Liver (tissue), 3 donors: ENCODE results near the gene KIFC3.

Source experiments
- EGR1 ChIP-seq, 2 donors: IDR thresholded peaks; 2 replicates each; pipeline ENCODE4 v1.6.1; 2016 to 2018; ENCODE audit warnings: antibody characterized with exemption in 2 of 2, low read depth in 2 of 2
- FOXA2 ChIP-seq: IDR thresholded peaks from 2 replicates; pipeline ENCODE4 v1.6.1; 2016; ENCODE audit warnings: antibody characterized with exemption
- GABPA ChIP-seq, 2 donors: IDR thresholded peaks in 1 of 2; conservative IDR thresholded peaks in 1 of 2; 2 replicates each; pipeline ENCODE4 v1.6.1; 2016; ENCODE audit warnings: antibody characterized with exemption in 2 of 2, mild to moderate bottlenecking in 1 of 2, moderate library complexity in 1 of 2
- JUND ChIP-seq, 2 donors: IDR thresholded peaks; 2 replicates each; pipeline ENCODE4 v1.6.1; 2016; ENCODE audit warnings: antibody characterized with exemption in 2 of 2
- RAD21 ChIP-seq, 2 donors: IDR thresholded peaks; 2 replicates each; pipeline ENCODE4 v1.6.1; 2016; ENCODE audit warnings: antibody characterized with exemption in 2 of 2, mild to moderate bottlenecking in 2 of 2
- RXRA ChIP-seq, 2 donors: IDR thresholded peaks; 2 replicates each; pipeline ENCODE4 v1.6.1; 2017 to 2018; ENCODE audit warnings: antibody characterized with exemption in 2 of 2, mild to moderate bottlenecking in 1 of 2
- SP1 ChIP-seq: IDR thresholded peaks from 2 replicates; pipeline ENCODE4 v1.6.1; 2018; ENCODE audit warnings: antibody characterized with exemption, mild to moderate bottlenecking
- YY1 ChIP-seq: IDR thresholded peaks from 2 replicates; pipeline ENCODE4 v1.6.1; 2016; ENCODE audit warnings: antibody characterized with exemption, mild to moderate bottlenecking
- TF ChIP-seq, protein P1 (sequence below): fragments of 150-350 bp; IDR thresholded peaks from 2 replicates; pipeline ENCODE4 v1.5.1; 2017; ENCODE audit warnings: improper control_type of control experiment, low read depth, low read length; ENCODE audit not compliant: missing input control
- TF ChIP-seq, protein P2 (sequence below): IDR thresholded peaks from 2 replicates; pipeline ENCODE4 v1.6.1; 2016; ENCODE audit warnings: antibody characterized with exemption, mild to moderate bottlenecking
- TF ChIP-seq, protein P3 (sequence below): IDR thresholded peaks from 2 replicates; pipeline ENCODE4 v1.6.1; 2016; ENCODE audit warnings: antibody characterized with exemption
- TF ChIP-seq, protein P4 (sequence below): IDR thresholded peaks from 2 replicates; pipeline ENCODE4 v1.6.1; 2016; ENCODE audit warnings: antibody characterized with exemption
- TF ChIP-seq, protein P5 (sequence below): IDR thresholded peaks from 2 replicates; pipeline ENCODE4 v1.6.1; 2016; ENCODE audit warnings: antibody characterized with exemption
- donor health status: healthy.
- donor health status: healthy.

DNA sequence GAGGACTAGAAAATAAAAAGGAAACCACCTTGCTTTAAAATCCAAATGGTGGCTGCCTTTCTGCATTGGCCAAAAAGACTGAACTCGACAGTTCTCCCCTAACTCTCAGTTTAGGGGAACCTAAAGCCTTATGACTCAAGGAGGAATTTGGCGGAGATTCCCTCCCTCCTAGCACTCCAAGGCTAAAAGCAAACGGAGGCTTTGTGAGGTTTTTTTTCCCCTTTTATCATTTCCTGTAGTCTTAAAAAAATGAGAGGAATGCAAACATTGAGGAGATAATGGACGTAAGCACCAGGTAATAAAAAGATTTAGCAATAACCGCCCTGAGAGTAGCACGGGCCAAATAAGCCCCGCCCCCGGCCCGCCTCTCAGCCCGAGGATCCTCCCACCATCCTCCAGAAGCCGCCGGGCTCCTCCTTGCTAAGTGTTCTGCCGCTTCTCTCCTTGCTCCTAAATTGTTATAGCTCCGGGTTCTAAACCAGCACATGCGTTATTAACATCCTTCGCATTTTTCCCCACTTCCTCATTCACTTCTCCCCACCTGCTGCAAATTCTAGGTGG is 5.8 kb upstream of the KIFC3 start:
- TF ChIP-seq, protein P1, sequence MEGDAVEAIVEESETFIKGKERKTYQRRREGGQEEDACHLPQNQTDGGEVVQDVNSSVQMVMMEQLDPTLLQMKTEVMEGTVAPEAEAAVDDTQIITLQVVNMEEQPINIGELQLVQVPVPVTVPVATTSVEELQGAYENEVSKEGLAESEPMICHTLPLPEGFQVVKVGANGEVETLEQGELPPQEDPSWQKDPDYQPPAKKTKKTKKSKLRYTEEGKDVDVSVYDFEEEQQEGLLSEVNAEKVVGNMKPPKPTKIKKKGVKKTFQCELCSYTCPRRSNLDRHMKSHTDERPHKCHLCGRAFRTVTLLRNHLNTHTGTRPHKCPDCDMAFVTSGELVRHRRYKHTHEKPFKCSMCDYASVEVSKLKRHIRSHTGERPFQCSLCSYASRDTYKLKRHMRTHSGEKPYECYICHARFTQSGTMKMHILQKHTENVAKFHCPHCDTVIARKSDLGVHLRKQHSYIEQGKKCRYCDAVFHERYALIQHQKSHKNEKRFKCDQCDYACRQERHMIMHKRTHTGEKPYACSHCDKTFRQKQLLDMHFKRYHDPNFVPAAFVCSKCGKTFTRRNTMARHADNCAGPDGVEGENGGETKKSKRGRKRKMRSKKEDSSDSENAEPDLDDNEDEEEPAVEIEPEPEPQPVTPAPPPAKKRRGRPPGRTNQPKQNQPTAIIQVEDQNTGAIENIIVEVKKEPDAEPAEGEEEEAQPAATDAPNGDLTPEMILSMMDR: no peak
- TF ChIP-seq YY1 (peak; percentile 86), RAD21 (IDR thresholded peaks at IDR 0.05) (peak; percentile 24 to 41), RXRA (IDR thresholded peaks at IDR 0.05) (peak; percentile 24 to 47), JUND (IDR thresholded peaks at IDR 0.05) (peak; percentile 44 to 46), SP1 (peak; percentile 37), GABPA (IDR thresholded peaks at IDR 0.05 in 1 of 2, conservative IDR thresholded peaks at IDR 0.05 in 1 of 2) (peak in 1 of 2 donors; percentile 45), FOXA2 (no peak), EGR1 (IDR thresholded peaks at IDR 0.05; ENCODE audit: low read depth in 2 of 2) (peak in 1 of 2 donors; percentile 56)
- TF ChIP-seq, protein P2, sequence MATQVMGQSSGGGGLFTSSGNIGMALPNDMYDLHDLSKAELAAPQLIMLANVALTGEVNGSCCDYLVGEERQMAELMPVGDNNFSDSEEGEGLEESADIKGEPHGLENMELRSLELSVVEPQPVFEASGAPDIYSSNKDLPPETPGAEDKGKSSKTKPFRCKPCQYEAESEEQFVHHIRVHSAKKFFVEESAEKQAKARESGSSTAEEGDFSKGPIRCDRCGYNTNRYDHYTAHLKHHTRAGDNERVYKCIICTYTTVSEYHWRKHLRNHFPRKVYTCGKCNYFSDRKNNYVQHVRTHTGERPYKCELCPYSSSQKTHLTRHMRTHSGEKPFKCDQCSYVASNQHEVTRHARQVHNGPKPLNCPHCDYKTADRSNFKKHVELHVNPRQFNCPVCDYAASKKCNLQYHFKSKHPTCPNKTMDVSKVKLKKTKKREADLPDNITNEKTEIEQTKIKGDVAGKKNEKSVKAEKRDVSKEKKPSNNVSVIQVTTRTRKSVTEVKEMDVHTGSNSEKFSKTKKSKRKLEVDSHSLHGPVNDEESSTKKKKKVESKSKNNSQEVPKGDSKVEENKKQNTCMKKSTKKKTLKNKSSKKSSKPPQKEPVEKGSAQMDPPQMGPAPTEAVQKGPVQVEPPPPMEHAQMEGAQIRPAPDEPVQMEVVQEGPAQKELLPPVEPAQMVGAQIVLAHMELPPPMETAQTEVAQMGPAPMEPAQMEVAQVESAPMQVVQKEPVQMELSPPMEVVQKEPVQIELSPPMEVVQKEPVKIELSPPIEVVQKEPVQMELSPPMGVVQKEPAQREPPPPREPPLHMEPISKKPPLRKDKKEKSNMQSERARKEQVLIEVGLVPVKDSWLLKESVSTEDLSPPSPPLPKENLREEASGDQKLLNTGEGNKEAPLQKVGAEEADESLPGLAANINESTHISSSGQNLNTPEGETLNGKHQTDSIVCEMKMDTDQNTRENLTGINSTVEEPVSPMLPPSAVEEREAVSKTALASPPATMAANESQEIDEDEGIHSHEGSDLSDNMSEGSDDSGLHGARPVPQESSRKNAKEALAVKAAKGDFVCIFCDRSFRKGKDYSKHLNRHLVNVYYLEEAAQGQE: no peak
- TF ChIP-seq, protein P3, sequence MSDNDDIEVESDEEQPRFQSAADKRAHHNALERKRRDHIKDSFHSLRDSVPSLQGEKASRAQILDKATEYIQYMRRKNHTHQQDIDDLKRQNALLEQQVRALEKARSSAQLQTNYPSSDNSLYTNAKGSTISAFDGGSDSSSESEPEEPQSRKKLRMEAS: peak; percentile 48
- TF ChIP-seq, protein P4, sequence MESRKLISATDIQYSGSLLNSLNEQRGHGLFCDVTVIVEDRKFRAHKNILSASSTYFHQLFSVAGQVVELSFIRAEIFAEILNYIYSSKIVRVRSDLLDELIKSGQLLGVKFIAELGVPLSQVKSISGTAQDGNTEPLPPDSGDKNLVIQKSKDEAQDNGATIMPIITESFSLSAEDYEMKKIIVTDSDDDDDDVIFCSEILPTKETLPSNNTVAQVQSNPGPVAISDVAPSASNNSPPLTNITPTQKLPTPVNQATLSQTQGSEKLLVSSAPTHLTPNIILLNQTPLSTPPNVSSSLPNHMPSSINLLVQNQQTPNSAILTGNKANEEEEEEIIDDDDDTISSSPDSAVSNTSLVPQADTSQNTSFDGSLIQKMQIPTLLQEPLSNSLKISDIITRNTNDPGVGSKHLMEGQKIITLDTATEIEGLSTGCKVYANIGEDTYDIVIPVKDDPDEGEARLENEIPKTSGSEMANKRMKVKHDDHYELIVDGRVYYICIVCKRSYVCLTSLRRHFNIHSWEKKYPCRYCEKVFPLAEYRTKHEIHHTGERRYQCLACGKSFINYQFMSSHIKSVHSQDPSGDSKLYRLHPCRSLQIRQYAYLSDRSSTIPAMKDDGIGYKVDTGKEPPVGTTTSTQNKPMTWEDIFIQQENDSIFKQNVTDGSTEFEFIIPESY: no peak
- TF ChIP-seq, protein P5, sequence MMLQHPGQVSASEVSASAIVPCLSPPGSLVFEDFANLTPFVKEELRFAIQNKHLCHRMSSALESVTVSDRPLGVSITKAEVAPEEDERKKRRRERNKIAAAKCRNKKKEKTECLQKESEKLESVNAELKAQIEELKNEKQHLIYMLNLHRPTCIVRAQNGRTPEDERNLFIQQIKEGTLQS: no peak
